Testis (tissue), 2 donors: Measurements from ENCODE around the gene CSRNP2.

ENCODE experiments used
- POLR2A ChIP-seq: fragments of 450-650 bp; IDR thresholded peaks from one replicate; pipeline ENCODE4 v1.6.1; 2017; ENCODE audit warnings: antibody characterized with exemption, mild to moderate bottlenecking, moderate library complexity
- TF ChIP-seq, protein P1 (sequence below), 3 experiments: fragments of 450-650 bp in 2 of 3; fragments of 200-600 bp in 1 of 3; sonication (generic) in 1 of 3; IDR thresholded peaks; one replicate each; pipeline ENCODE4 v1.5.1; 2016 to 2019; ENCODE audit warnings: antibody characterized with exemption in 3 of 3, mild to moderate bottlenecking in 2 of 3, moderate library complexity in 1 of 3

DNA sequence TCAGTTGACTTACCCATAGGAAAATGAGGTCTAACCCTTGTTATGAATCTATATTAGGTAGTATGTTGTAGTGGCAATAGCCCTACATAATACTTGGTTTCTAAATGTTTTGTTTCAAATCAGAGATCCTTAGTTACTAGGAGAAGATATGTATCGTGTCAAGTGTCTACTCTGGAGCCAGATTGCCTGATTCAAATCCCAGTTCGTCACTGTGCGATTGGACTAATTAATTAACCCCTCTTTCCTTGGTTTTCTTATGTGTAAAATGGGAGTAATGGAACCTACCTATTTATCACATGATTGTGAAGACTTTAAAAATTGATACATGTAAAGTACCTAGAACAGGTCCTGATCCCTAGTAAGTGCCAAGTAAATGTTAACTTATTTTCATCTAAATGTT lies 33.9 kb downstream of the CSRNP2 start:
- TF ChIP-seq, protein P1, sequence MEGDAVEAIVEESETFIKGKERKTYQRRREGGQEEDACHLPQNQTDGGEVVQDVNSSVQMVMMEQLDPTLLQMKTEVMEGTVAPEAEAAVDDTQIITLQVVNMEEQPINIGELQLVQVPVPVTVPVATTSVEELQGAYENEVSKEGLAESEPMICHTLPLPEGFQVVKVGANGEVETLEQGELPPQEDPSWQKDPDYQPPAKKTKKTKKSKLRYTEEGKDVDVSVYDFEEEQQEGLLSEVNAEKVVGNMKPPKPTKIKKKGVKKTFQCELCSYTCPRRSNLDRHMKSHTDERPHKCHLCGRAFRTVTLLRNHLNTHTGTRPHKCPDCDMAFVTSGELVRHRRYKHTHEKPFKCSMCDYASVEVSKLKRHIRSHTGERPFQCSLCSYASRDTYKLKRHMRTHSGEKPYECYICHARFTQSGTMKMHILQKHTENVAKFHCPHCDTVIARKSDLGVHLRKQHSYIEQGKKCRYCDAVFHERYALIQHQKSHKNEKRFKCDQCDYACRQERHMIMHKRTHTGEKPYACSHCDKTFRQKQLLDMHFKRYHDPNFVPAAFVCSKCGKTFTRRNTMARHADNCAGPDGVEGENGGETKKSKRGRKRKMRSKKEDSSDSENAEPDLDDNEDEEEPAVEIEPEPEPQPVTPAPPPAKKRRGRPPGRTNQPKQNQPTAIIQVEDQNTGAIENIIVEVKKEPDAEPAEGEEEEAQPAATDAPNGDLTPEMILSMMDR (IDR thresholded peaks at IDR 0.05) = no peak
- TF ChIP-seq POLR2A = no peak
